NCI-H146 (cell line): ENCODE data around the gene ZDHHC14.

Experiments
- DNase-seq: peaks from one replicate; lab custom pipeline; 2025; lab: John Stamatoyannopoulos, UW

The ZDHHC14 gene

GRCh38 chr6:157518397-157519250, 137.6 kb downstream of the ZDHHC14 start:
- DNase-seq, result no peak

- no peak for DNase-seq
Measured at GRCh38 chr6:157519255-157520116, 138.5 kb downstream of the ZDHHC14 start.

- no peak for DNase-seq
Measured at GRCh38 chr6:157520117-157520406, 139.1 kb downstream of the ZDHHC14 start.

DNA sequence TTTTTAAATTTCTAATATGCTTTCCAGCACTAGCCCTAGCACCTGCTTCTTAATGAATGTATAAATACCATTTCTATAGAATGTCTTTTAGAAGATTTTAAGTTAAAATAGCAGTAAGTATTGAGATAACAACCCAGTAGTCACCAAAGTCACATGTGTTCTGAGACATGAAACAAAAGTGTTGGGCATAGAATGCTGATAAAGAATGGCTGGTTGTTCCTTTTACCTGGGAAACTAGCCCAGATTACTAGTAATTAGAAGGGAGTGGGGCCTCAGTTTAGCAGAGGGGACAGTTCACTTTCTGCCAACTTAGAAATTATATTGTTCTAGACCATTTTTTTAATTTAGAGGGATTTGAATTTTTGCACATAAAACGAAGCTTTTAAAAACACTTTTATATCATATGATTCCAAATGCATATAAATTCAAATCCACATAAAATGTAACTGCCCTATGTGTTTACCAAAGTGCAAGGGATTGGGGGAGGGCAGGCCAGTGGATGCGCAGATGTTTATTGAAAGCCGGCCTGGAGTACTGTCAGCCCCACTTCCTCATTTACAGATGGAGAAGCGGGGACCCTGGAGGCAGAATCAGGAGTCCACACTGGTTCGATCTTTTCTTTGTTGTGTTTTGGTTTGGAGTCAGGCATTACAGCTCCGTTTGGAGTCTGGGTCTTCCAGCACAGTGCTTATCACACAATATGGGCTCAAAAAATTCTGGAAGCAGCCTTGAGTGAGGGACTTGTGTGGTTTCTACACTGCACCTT, 139.8 kb downstream of the ZDHHC14 start:
- no peak for DNase-seq

- DNase-seq, result no peak
Measured at GRCh38 chr6:157521362-157522335, 140.7 kb downstream of the ZDHHC14 start.

GRCh38 chr6:157522472-157522871, 141.5 kb downstream of the ZDHHC14 start:
- no peak for DNase-seq

DNA sequence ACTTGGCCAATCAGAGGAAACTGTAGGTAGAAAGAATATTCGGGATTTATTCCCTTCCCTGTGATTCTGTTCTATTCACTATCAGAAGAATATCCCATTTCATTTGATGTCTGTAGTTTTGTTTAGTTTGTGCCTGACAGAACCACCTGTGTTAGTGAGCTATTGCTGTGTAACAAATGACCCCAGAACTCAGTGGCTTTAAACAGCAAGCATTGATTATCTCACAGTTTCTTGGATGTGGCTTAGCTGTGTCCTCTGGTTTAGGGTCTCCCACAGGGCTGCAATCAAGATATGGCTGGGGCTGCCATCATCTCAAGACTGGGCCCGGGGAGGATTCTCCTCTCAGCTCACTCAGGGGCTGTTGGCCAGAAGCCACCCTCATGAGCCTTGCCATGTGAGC, 143.7 kb downstream of the ZDHHC14 start:
- no peak for DNase-seq

GRCh38 chr6:157525292-157525889, 144.4 kb downstream of the ZDHHC14 start:
- no peak for DNase-seq

DNA sequence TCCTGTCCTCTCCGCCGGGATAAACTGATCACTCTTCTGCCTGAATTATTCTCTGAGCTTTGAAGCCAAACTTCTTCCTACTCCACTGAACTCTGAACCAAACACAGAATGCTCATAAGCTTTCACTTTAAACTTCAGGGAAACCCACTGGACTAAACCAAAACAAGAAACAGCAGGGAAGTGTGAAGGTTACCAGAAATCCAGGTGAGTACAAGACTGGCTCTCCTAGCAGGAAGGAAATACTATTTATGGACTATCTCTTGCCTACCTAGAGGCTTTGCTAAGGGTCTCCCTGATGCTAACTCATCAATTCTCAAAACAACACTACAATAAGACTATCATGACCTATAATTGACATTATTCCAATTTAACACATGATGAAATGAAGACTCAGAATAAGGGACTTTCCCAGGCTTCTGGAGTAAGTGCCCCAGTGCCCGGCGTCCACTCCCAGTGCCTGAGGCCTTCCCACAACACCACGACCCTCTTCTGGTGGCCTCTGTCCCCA, 145.0 kb downstream of the ZDHHC14 start:
- no peak for DNase-seq

GRCh38 chr6:157527471-157527907, 146.5 kb downstream of the ZDHHC14 start:
- DNase-seq, result no peak

- DNase-seq, result no peak
Measured at GRCh38 chr6:157528931-157529653, 148.1 kb downstream of the ZDHHC14 start.

DNA sequence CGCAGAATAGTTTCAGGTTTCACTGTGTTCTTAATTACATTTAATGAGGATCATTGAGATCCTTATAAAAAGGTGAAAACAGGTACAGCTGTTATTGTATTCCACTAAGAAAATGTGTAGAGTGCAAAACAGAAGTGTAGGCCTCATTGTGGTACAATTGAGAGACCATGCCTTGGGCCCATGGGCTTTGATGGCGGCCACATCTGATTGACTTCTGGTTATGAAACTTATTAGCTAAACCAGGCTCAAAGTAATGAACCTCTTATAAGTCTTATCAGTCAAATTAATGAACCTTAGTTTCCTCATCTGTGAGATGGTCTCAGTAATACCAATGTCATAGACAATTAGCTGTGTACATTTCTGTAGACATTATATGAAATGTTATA, 148.7 kb downstream of the ZDHHC14 start:
- DNase-seq, result peak; percentile 34

GRCh38 chr6:157530126-157530525, 149.1 kb downstream of the ZDHHC14 start:
- peak; percentile 89 for DNase-seq

GRCh38 chr6:157530724-157531168, 149.8 kb downstream of the ZDHHC14 start:
- no peak for DNase-seq

DNA sequence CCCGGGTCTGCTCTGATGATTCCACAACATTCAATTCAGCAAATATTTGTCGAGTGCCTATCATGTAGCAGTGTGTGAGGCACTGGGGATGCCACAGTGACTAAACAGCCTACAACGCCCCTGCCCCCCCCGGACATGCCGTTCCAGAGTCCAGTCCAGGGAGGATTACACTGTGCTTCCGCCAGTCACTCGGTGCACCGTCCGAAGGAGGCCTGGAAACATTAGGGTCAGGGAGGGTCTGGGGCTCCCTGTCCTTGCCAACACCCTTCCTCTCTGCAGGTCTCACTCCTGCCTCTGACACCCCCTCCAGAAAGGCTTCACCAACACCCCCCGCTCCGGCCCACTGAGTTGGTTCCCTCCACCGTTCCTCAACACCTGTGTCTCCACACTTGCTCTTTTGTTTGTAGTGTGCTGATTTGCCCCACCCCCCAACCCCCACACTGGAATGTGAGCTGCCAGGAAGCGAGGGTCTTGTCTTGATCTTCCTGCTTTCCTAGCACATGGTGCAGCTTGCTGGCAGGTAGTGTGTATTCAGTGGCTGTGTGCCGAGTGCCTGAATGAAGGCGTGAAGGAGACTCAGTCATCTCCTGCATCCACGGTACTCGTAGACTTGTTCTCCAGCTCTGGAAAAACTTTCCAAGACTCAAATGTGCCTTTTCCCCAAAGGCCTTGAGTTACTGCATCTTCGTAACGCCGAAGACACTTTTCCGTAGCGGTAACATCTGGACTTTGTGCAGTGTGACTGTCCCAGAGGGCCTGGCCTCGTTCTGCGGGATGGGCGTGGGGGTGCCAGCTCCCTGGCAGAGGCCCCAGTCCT, 150.4 kb downstream of the ZDHHC14 start:
- DNase-seq, result no peak

- DNase-seq, result no peak
Measured at GRCh38 chr6:157531986-157532365, 151.0 kb downstream of the ZDHHC14 start.

GRCh38 chr6:157533048-157533871, 152.3 kb downstream of the ZDHHC14 start:
- peak; percentile 90 for DNase-seq
